Sigmoid colon (tissue), 7 donors: ENCODE results near the gene NUDT4. TPM values are rescaled to one million over a fixed set of nuclear protein-coding genes. Genes with fewer than 3 reads are reported as not detected.

Source experiments
- DNase-seq: peaks from one replicate; pipeline ENCODE4 v3.0.0-alpha.2; 2019
- H3K27ac ChIP-seq, 4 donors: fragments of 200-600 bp; sonication (generic); one replicate each; pipeline ENCODE4 v1.5.1; 2016 to 2019; ENCODE audit warnings: mild to moderate bottlenecking in 1 of 4
- H3K27me3 ChIP-seq, 3 donors: fragments of 200-600 bp; sonication (generic); one replicate each; pipeline ENCODE4 v1.5.1; 2019; ENCODE audit warnings: mild to moderate bottlenecking in 1 of 3
- H3K36me3 ChIP-seq, 4 donors: fragments of 200-600 bp; sonication (generic); one replicate each; pipeline ENCODE4 v1.5.1; 2016 to 2019
- H3K4me1 ChIP-seq, 4 donors: fragments of 200-600 bp; sonication (generic); one replicate each; pipeline ENCODE4 v1.5.1; 2017 to 2019
- H3K4me3 ChIP-seq, 4 donors: fragments of 200-600 bp; sonication (generic); one replicate each; pipeline ENCODE4 v1.5.1; 2017 to 2019; ENCODE audit warnings: mild to moderate bottlenecking in 2 of 4, moderate library complexity in 1 of 4
- H3K9me3 ChIP-seq, 4 donors: fragments of 200-600 bp in 3 of 4; sonication (generic) in 3 of 4; one replicate each; pipeline versions ENCODE4 v1.5.1 to v1.6.1; 2013 to 2019
- CTCF ChIP-seq, 4 experiments: fragments of 450-650 bp in 3 of 4; fragments of 200-600 bp in 1 of 4; IDR thresholded peaks; one replicate each; pipeline ENCODE4 v1.5.1; 2016 to 2019; ENCODE audit warnings: antibody characterized with exemption in 4 of 4, mild to moderate bottlenecking in 3 of 4, moderate library complexity in 2 of 4
- EP300 ChIP-seq, 4 donors: sonication (generic); formaldehyde crosslinking; IDR thresholded peaks; one replicate each; pipeline ENCODE4 v1.6.1; 2017; ENCODE audit warnings: antibody characterized with exemption in 4 of 4
- POLR2A ChIP-seq, 2 donors: fragments of 450-650 bp; IDR thresholded peaks; one replicate each; pipeline ENCODE4 v1.6.1; 2016; ENCODE audit warnings: antibody characterized with exemption in 2 of 2, mild to moderate bottlenecking in 2 of 2, moderate library complexity in 2 of 2
- POLR2AphosphoS5 ChIP-seq, 4 donors: sonication (generic); formaldehyde crosslinking; IDR thresholded peaks; one replicate each; pipeline ENCODE4 v1.6.1; 2017; ENCODE audit warnings: antibody characterized with exemption in 4 of 4
- WGBS, 2 donors: extraction: QIAGEN DNeasy Blood & Tissue Kit; methylation state at CpG; one replicate each; pipeline ENCODE4 v1.1.7; 2013; 5-methylcytosine and 5-hydroxymethylcytosine counted together
- intact Hi-C: fragments of 100-400 bp; cut with DNase I; formaldehyde crosslinking; loops from one replicate; pipeline ENCODE4 v1.15.1; 2023
- polyA plus RNA-seq, 3 donors: library from polyadenylated mRNA; stranded (reverse); fragments of 200-250 nt; gene quantifications; one replicate each; pipeline ENCODE4 v1.2.3, GENCODE V29; 2013
- total RNA-seq, 4 donors: library from RNA; depleted of rRNA; stranded (reverse); fragments of >200 nt; gene quantifications; one replicate each; pipeline ENCODE4 v1.1.0, GENCODE V29; 2016
- donor health status: healthy with polysubstance abuse.
- donor health status: Bipolar disorder and iron deficiency.
- donor health status: healthy.

Gene NUDT4
- total and polyA plus RNA-seq, 7 donors: 45.7 to 83.7 (median 48.5) TPM

- TF ChIP-seq EP300 (IDR thresholded peaks at IDR 0.05) (no peak), CTCF (IDR thresholded peaks at IDR 0.05) (no peak), POLR2AphosphoS5 (IDR thresholded peaks at IDR 0.05) (no peak), POLR2A (IDR thresholded peaks at IDR 0.05) (no peak)
- 90 to 91% methylated on average over 11 of the region's 11 CpGs for WGBS, 2 donors
Observed at GRCh38 chr12:93402333-93403311, 24.9 kb downstream of the NUDT4 start.

GRCh38 chr12:93403988-93404803 lies 26.5 kb downstream of the NUDT4 start:
- peak overlapping the region in 1 of 4 donors; percentile 2 for H3K27ac ChIP-seq
- H3K36me3 ChIP-seq: peaks cover 0 to 6% (median under 1%) of the 10 kb centered on the region in 4 donors
- no peaks in the 10 kb centered on the region for H3K27me3 ChIP-seq
- 87 to 88% methylated on average over 7 of the region's 7 CpGs for WGBS, 2 donors
- H3K4me3 ChIP-seq: no peak overlapping the region
- TF ChIP-seq EP300 (IDR thresholded peaks at IDR 0.05) (no peak), CTCF (IDR thresholded peaks at IDR 0.05) (no peak), POLR2A (IDR thresholded peaks at IDR 0.05) (no peak), POLR2AphosphoS5 (IDR thresholded peaks at IDR 0.05) (no peak)
- H3K4me1 ChIP-seq: no peaks in the 10 kb centered on the region
- DNase-seq: no peak
- H3K9me3 ChIP-seq: no peaks in the 10 kb centered on the region
- intact Hi-C loops: no loop called here

More at GRCh38 chr12:93402333-93403311, 24.9 kb downstream of the NUDT4 start:
- intact Hi-C loops: no loop called here
- H3K4me1 ChIP-seq: no peaks in the 10 kb centered on the region
- no peaks in the 10 kb centered on the region for H3K27me3 ChIP-seq
- no peak overlapping the region for H3K27ac ChIP-seq
- H3K36me3 ChIP-seq: peaks cover 0 to 15% (median 6%) of the 10 kb centered on the region in 4 donors
- no peak overlapping the region for H3K4me3 ChIP-seq
- H3K9me3 ChIP-seq: no peaks in the 10 kb centered on the region
- no peak for DNase-seq

DNA sequence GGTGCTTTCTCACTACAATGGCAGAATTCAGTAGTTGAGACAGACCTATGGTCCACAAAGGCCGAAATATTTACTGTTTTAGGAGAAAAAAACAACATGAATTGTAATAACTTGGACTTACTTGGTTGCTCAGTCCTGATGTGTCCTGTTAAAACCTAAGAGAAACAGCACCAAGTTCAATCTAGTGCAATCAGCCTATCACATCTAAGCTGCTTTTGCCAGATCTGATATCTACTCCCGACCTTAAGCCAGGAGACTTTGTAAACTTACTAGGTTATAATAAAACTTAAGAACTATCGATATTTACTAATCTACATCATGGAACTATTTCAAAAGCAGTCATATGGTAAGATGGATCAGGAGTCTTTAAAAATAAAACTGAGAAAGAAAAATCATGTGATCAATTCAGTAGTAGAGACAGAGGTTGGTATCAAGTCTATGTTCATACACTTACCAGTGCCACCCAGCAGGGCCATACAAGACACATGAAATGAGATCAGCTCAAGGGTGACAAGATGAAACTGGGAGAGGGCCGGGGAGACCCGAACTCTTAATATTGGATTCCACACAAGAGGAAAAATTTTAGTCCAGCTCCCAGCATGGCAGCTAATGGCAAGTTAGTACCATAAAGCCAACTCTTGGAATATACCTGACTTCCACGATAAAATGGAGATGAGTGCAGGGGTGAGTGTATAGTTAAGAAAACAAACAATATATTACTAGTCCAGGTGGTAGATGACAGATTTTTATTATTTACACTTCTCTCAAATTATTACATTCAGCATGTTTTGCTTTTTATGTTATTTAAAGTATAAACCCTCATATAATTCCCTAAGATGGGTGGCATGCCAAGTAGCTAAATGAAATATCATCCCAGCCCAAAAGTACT lies 27.5 kb downstream of the NUDT4 start:
- no peaks in the 10 kb centered on the region for H3K4me1 ChIP-seq
- no peak for DNase-seq
- H3K4me3 ChIP-seq: no peak overlapping the region
- peaks cover 0 to 11% (median 3%) of the 10 kb centered on the region in 4 donors for H3K36me3 ChIP-seq
- 79 to 94% methylated on average over 6 of the region's 6 CpGs for WGBS, 2 donors
- no peaks in the 10 kb centered on the region for H3K9me3 ChIP-seq
- H3K27ac ChIP-seq: peak overlapping the region in 1 of 4 donors; percentile 2
- no peaks in the 10 kb centered on the region for H3K27me3 ChIP-seq
- TF ChIP-seq CTCF (IDR thresholded peaks at IDR 0.05) (no peak), POLR2A (IDR thresholded peaks at IDR 0.05) (no peak), POLR2AphosphoS5 (IDR thresholded peaks at IDR 0.05) (no peak), EP300 (IDR thresholded peaks at IDR 0.05) (no peak)
- intact Hi-C loops: no loop called here
